T-cell (primary cell): ENCODE data around the gene CECR2. TPM values are rescaled to one million over a fixed set of nuclear protein-coding genes. Genes with fewer than 3 reads are reported as not detected.

Source experiments
- ATAC-seq, 4 experiments: fragments of 200-7000 bp in 3 of 4; fragments of 150-1000 bp in 1 of 4; cut with Tn5 transposase; replicated peaks in 1 of 4; 1 replicate in 3 of 4; 2 replicates in 1 of 4; pipeline ENCODE4 v1.10.0; 2021; ENCODE audit warnings: moderate library complexity in 3 of 4, mild to moderate bottlenecking in 2 of 4, moderate number of reproducible peaks in 1 of 4
- CTCF ChIA-PET, 2 donors: fragments of 300-600 bp; sonication (Branson Sonifier 250); formaldehyde crosslinking; loops; one replicate each; lab custom pipeline; 2022; ENCODE audit warnings: antibody characterized with exemption in 2 of 2; lab: Charles Lee
- POLR2A ChIA-PET, 2 donors: fragments of 300-600 bp; sonication (Branson Sonifier 250); formaldehyde crosslinking; loops; one replicate each; lab custom pipeline; 2022; ENCODE audit warnings: antibody characterized with exemption in 2 of 2; lab: Charles Lee
- DNase-seq, 35 experiments: peaks; one replicate each; pipeline versions ENCODE4 v3.0.0 to v3.0.0-alpha.2; 2013 to 2023
- H3K27ac ChIP-seq: one replicate; pipeline ENCODE4 v1.5.1; 2013; ENCODE audit warnings: low read length
- H3K27me3 ChIP-seq, 2 experiments: replicated peaks in 1 of 2; 1 replicate in 1 of 2; 2 replicates in 1 of 2; pipeline versions ENCODE4 v1.6.1 to v1.7.0; 2013; ENCODE audit warnings: low read length in 1 of 2, mixed read lengths in 1 of 2; ENCODE audit not compliant: control insufficient read depth in 2 of 2, insufficient read depth in 2 of 2; ENCODE audit errors: extremely low read depth in 1 of 2
- H3K36me3 ChIP-seq, 2 donors: 1 replicate in 1 of 2; 2 replicates in 1 of 2; pipeline versions ENCODE4 v1.6.1 to v1.7.0; 2013; ENCODE audit warnings: low read length in 1 of 2; ENCODE audit not compliant: control insufficient read depth in 2 of 2, insufficient read depth in 1 of 2; ENCODE audit errors: extremely low read depth in 1 of 2
- H3K4me1 ChIP-seq, 2 experiments: 1 replicate in 1 of 2; 2 replicates in 1 of 2; pipeline versions ENCODE4 v1.6.1 to v1.7.0; 2013; ENCODE audit warnings: low read length in 2 of 2, mixed read lengths in 1 of 2; ENCODE audit not compliant: insufficient read depth in 2 of 2, control insufficient read depth in 1 of 2; ENCODE audit errors: extremely low read depth in 1 of 2
- H3K4me3 ChIP-seq, 2 donors: 1 replicate in 1 of 2; 2 replicates in 1 of 2; pipeline versions ENCODE4 v1.5.1 to v1.7.0; 2013; ENCODE audit warnings: mild to moderate bottlenecking in 2 of 2, low read length in 1 of 2, moderate library complexity in 1 of 2; ENCODE audit not compliant: control insufficient read depth in 1 of 2; ENCODE audit errors: extremely low read depth in 1 of 2
- H3K9me3 ChIP-seq: 2 replicates; pipeline ENCODE4 v1.7.0; 2013
- H3K27ac Mint-ChIP-seq, 2 donors: one replicate each; pipeline ENCODE4 v1.8.0; 2020 to 2021; ENCODE audit warnings: mild to moderate bottlenecking in 2 of 2, mixed read lengths in 2 of 2
- H3K27me3 Mint-ChIP-seq, 2 donors: one replicate each; pipeline ENCODE4 v1.8.0; 2021 to 2022; ENCODE audit warnings: mixed read lengths in 2 of 2
- H3K36me3 Mint-ChIP-seq: one replicate; pipeline ENCODE4 v1.8.0; 2021; ENCODE audit warnings: mixed read lengths
- H3K4me1 Mint-ChIP-seq, 3 donors: one replicate each; pipeline ENCODE4 v1.8.0; 2020 to 2022; ENCODE audit warnings: mixed read lengths in 3 of 3, mild to moderate bottlenecking in 1 of 3
- H3K4me3 Mint-ChIP-seq, 3 donors: one replicate each; pipeline ENCODE4 v1.8.0; 2020 to 2022; ENCODE audit warnings: mild to moderate bottlenecking in 3 of 3, mixed read lengths in 3 of 3, moderate library complexity in 3 of 3
- H3K9me3 Mint-ChIP-seq, 3 donors: one replicate each; pipeline ENCODE4 v1.8.0; 2020 to 2022; ENCODE audit warnings: mixed read lengths in 3 of 3
- WGBS: methylation state at CpG from one replicate; pipeline ENCODE4 v1.1.5; 2013; ENCODE audit warnings: missing lambda C conversion rate; ENCODE audit not compliant: insufficient coverage; 5-methylcytosine and 5-hydroxymethylcytosine counted together
- total RNA-seq, 35 experiments: library from RNA in 6 of 35; stranded (reverse) in 6 of 35; fragments of 120-200 nt in 1 of 35; gene quantifications; one replicate each; pipeline versions ENCODE4 v1.2.1 to v1.2.4 and lab custom pipeline; 2013 to 2026

CECR2 gene
- total RNA-seq, 5 donors from 2014 or later (not counting 1 experiment from before 2014, with no cell fraction given), result 0.09 to 1.1 (median 0.50) TPM; not detected in 1

DNA sequence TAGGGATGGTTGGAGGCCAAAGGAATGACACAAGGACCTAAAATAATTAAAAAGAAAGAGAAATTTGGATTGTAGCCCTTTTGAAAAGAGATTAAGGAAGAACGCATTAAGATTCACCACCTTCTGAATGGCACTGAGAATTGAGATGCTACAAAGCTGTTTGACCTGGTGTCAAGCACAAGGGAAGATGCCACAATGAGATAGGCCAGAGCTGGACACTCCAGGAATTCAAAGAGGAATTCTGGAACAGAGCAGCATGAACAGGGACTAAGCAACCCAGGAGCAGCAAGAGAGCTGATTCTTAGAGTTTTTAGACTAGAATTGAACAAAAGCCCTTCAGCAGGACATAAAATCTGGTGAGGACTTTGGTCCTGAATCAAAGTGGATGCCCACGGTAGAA lies 11.6 kb upstream of the CECR2 start:
- DNase-seq, result no peak
- H3K36me3 ChIP-seq, result no peaks in the 10 kb centered on the region
- no peak overlapping the region for H3K4me3 ChIP-seq
- POLR2A ChIA-PET, result no interaction called here
- no peaks in the 10 kb centered on the region for H3K9me3 ChIP-seq
- peaks cover 0 to 18% of the 10 kb centered on the region in 2 experiments for H3K27me3 ChIP-seq
- H3K27me3 Mint-ChIP-seq, result peaks cover 0 to 9% of the 10 kb centered on the region in 2 donors
- no peak overlapping the region for H3K27ac Mint-ChIP-seq
- WGBS, result 86% methylated on average over 1 of the region's 2 CpGs
- H3K4me3 Mint-ChIP-seq, result no peak overlapping the region
- no peaks in the 10 kb centered on the region for H3K4me1 Mint-ChIP-seq
- no peak for ATAC-seq
- H3K36me3 Mint-ChIP-seq, result no peaks in the 10 kb centered on the region
- CTCF ChIA-PET, result no interaction called here
- H3K4me1 ChIP-seq, result no peaks in the 10 kb centered on the region
- H3K27ac ChIP-seq, result no peak overlapping the region
- H3K9me3 Mint-ChIP-seq, result no peaks in the 10 kb centered on the region

DNA sequence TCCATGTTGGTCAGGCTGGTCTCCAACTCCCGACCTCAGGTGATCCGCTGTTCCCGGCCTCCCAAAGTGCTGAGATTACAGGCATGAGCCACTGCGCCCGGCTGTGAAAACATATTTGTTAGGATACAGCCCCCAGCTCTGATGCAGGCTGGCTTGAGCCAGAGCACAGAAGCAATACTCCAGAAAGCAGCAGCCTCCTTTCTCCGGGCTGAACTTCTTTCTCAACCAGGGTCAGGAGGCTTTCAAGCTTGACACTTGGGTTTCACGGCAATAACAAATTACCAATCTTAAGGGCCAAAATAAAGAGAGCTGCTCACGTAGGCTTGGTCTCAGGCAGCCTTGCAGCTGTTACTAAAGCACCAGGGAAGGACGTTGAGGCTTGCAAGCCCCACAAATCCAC lies 10.8 kb upstream of the CECR2 start:
- Mint-ChIP-seq H3K4me1 (no peaks in the 10 kb centered on the region), H3K9me3 (no peaks in the 10 kb centered on the region), H3K4me3 (no peak overlapping the region), H3K27me3 (peaks cover 0 to 14% of the 10 kb centered on the region in 2 donors), H3K36me3 (no peaks in the 10 kb centered on the region), H3K27ac (no peak overlapping the region)
- POLR2A ChIA-PET, result no interaction called here
- H3K9me3 ChIP-seq, result no peaks in the 10 kb centered on the region
- H3K4me3 ChIP-seq, result no peak overlapping the region
- no peak overlapping the region for H3K27ac ChIP-seq
- CTCF ChIA-PET, result no interaction called here
- DNase-seq (no peak), ATAC-seq (no peak)
- peaks cover 0 to 24% of the 10 kb centered on the region in 2 experiments for H3K27me3 ChIP-seq
- WGBS, result 83% methylated on average over 7 of the region's 9 CpGs
- H3K4me1 ChIP-seq, result no peaks in the 10 kb centered on the region
- H3K36me3 ChIP-seq, result no peaks in the 10 kb centered on the region

DNA sequence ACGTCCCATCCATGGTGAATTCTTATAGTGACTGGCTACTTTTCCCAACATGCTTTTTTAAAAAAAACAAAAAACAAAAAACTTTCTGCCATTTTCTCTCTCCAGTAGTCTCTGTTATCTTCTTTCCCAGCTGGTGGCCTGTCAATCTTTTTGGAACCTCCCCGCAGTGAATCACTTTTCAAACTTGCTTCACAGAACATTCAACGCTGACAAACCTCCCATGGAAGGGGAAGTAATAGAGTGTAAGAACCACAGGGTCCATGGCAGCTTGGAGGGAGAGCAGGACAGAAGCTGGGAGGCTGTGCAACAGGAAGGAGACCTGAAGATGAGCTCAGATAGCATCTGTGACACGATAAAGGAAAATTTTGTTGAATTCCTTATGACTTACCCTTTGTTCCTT lies 9.8 kb upstream of the CECR2 start:
- H3K27me3 ChIP-seq, result peaks cover 0 to 27% of the 10 kb centered on the region in 2 experiments
- ATAC-seq, result no peak
- no peak overlapping the region for H3K27ac ChIP-seq
- H3K36me3 Mint-ChIP-seq, result no peaks in the 10 kb centered on the region
- H3K9me3 ChIP-seq, result no peaks in the 10 kb centered on the region
- H3K36me3 ChIP-seq, result no peaks in the 10 kb centered on the region
- H3K27me3 Mint-ChIP-seq, result peaks cover 3 to 16% of the 10 kb centered on the region in 2 donors
- H3K27ac Mint-ChIP-seq, result no peak overlapping the region
- no peaks in the 10 kb centered on the region for H3K4me1 ChIP-seq
- H3K4me3 Mint-ChIP-seq, result no peak overlapping the region
- WGBS, result 80% methylated on average over 1 of the region's 4 CpGs
- POLR2A ChIA-PET, result interaction anchor here in 1 of 2 donors (0.6 kb wide), 1 partner anchor 52 kb away, joined by 3 read pairs; no protein-coding TSS in a partner anchor
- CTCF ChIA-PET, result no interaction called here
- no peak for DNase-seq
- H3K4me1 Mint-ChIP-seq, result no peaks in the 10 kb centered on the region
- no peaks in the 10 kb centered on the region for H3K9me3 Mint-ChIP-seq
- no peak overlapping the region for H3K4me3 ChIP-seq

DNA sequence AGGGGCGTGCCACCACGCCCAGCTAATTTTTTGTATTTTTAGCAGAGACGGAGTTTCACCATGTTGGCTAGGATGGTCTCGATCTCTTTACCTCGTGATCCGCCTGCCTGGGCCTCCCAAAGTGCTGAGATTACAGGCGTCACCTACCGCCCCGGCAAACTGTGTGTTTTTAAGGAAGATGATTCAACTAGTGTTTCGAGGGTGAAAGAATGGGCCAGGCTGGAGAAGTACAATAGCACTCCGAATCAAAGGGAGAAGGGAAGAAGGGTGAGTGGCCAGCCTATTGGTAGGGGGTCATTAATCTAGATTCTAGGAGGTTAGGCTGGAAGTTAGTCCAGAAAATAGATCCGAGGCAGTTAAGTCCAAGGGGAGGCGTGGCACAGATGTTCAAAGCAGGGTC lies 2.9 kb upstream of the CECR2 start:
- Histone ChIP-seq H3K9me3 (no peaks in the 10 kb centered on the region), H3K4me3 (no peak overlapping the region), H3K4me1 (peaks cover 4 to 23% of the 10 kb centered on the region in 2 experiments), H3K27me3 (peaks cover 5 to 59% of the 10 kb centered on the region in 2 experiments), H3K27ac (no peak overlapping the region), H3K36me3 (no peaks in the 10 kb centered on the region)
- POLR2A ChIA-PET, result no interaction called here
- ATAC-seq, result no peak
- peaks cover 45 to 58% of the 10 kb centered on the region in 2 donors for H3K27me3 Mint-ChIP-seq
- H3K36me3 Mint-ChIP-seq, result no peaks in the 10 kb centered on the region
- H3K27ac Mint-ChIP-seq, result no peak overlapping the region
- peak overlapping the region in 1 of 3 donors; percentile 62 for H3K4me3 Mint-ChIP-seq
- no peak for DNase-seq
- no peaks in the 10 kb centered on the region for H3K9me3 Mint-ChIP-seq
- peaks cover 27 to 37% (median 29%) of the 10 kb centered on the region in 3 donors for H3K4me1 Mint-ChIP-seq
- CTCF ChIA-PET, result no interaction called here
- 82% methylated on average over 11 of the region's 13 CpGs for WGBS

DNA sequence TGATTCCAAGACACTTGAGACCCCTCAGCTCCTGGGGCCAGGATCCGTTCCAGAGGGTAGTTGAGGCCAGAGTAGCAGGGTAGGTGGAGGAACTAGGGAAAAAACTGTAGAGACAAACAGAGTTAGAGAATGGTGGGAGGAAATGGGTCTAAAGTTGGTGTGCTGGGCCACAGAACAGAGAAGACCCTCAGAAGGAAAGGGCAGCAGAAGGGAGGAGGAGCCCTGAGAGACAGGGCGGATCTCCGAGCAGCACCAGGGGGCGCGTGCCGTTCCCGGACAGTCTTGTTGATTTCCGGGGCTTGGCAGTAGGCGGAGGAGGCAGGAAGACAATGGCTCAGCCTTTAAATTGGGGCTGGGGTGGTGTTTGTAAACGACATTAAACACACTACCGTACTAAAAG lies 2.4 kb upstream of the CECR2 start:
- H3K4me3 Mint-ChIP-seq, result peak overlapping the region in 1 of 3 donors; percentile 62
- H3K4me1 Mint-ChIP-seq, result peaks cover 30 to 37% (median 30%) of the 10 kb centered on the region in 3 donors
- Histone ChIP-seq H3K9me3 (no peaks in the 10 kb centered on the region), H3K4me3 (peak overlapping the region in 1 of 2 donors; percentile 5), H3K36me3 (no peaks in the 10 kb centered on the region), H3K27me3 (peaks cover 8 to 58% of the 10 kb centered on the region in 2 experiments), H3K4me1 (peaks cover 4 to 23% of the 10 kb centered on the region in 2 experiments), H3K27ac (no peak overlapping the region)
- DNase-seq, result peak in 11 of 35 experiments; percentile 4 to 44 (median 16)
- peak overlapping the region in 1 of 2 donors; percentile 10 for H3K27ac Mint-ChIP-seq
- peak; percentile 41 to 65 (median 51) for ATAC-seq
- ChIA-PET POLR2A (no interaction called here), CTCF (interaction anchor here in 1 of 2 donors (0.9 kb wide), 1 partner anchor 198 kb away, joined by 3 read pairs; no protein-coding TSS in a partner anchor)
- H3K9me3 Mint-ChIP-seq, result no peaks in the 10 kb centered on the region
- 12% methylated on average over 6 of the region's 11 CpGs for WGBS
- H3K36me3 Mint-ChIP-seq, result no peaks in the 10 kb centered on the region
- H3K27me3 Mint-ChIP-seq, result peaks cover 50 to 63% of the 10 kb centered on the region in 2 donors

DNA sequence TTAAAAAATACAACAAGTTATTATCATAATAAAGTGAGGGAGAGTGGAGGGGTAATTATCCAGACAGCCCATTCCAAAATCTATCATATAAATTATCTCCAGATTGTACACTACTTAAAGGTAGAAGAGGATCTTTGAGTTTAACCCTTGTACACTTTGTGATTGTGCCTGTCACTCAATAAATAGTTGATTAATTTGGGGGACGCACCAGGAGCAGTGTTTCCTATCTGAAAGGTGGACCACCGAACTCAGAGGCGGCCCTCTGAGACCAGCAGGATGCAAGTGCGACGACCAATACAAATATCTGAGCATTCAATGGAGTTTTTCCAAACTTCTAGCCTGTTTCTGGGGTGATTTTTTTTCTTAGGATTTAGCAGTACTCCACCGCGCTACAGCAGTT lies 1.1 kb upstream of the CECR2 start:
- Histone ChIP-seq H3K36me3 (no peaks in the 10 kb centered on the region), H3K27ac (no peak overlapping the region), H3K4me1 (peaks cover 4 to 23% of the 10 kb centered on the region in 2 experiments), H3K27me3 (peaks cover 13 to 59% of the 10 kb centered on the region in 2 experiments), H3K9me3 (no peaks in the 10 kb centered on the region), H3K4me3 (no peak overlapping the region)
- ATAC-seq (no peak), DNase-seq (no peak)
- H3K27me3 Mint-ChIP-seq, result peaks cover 52 to 65% of the 10 kb centered on the region in 2 donors
- peak overlapping the region; percentile 62 to 76 (median 70) for H3K4me3 Mint-ChIP-seq
- ChIA-PET CTCF (no interaction called here), POLR2A (interaction anchor here in 1 of 2 donors (0.7 kb wide), 1 partner anchor 273 kb away, joined by 3 read pairs; no protein-coding TSS in a partner anchor)
- WGBS, result 17% methylated on average over 5 of the region's 7 CpGs
- no peak overlapping the region for H3K27ac Mint-ChIP-seq
- no peaks in the 10 kb centered on the region for H3K36me3 Mint-ChIP-seq
- peaks cover 30 to 37% (median 30%) of the 10 kb centered on the region in 3 donors for H3K4me1 Mint-ChIP-seq
- H3K9me3 Mint-ChIP-seq, result no peaks in the 10 kb centered on the region
